Measurements from ENCODE around the gene ANAPC2.

ANAPC2 gene

GRCh38 chr9:137156567-137157375 is 31.6 kb downstream of the ANAPC2 start:
- intact Hi-C loops (cut with DNase I) = no loop called here
- peak in 5 of 10 donors; percentile 52 to 92 (median 68) for DNase-seq

DNA sequence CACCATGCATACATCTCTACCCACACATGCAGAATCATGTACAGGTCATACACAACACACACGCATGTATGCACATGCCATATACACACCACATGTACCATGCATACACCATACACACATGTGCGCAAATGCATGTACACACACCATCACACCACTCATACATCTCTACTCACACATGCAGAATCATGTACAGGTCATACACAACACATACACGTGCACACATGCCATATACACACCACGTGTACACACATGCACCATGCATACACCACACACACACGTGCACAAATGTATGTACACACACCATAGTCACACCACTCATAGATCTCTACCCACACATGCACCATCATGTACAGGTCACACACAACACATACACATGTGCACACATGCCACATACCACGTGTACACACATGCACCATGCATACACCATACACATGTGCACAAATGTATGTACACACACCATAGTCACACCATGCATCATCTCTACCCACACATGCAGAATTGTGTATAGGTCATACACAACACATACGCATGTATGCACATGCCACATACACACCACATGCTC is 35.4 kb downstream of the ANAPC2 start:
- intact Hi-C loops (cut with DNase I) = no loop called here

GRCh38 chr9:137150617-137151457 is 37.5 kb downstream of the ANAPC2 start:
- intact Hi-C loops (cut with DNase I) = no loop called here
- DNase-seq = peak in 1 of 10 donors; percentile 13

More for the DNA sequence above, 35.4 kb downstream of the ANAPC2 start:
- no peak for DNase-seq

GRCh38 chr9:137149942-137150616 is 38.3 kb downstream of the ANAPC2 start:
- DNase-seq = no peak
- intact Hi-C loops (cut with DNase I) = no loop called here

GRCh38 chr9:137149363-137149762 is 39.0 kb downstream of the ANAPC2 start:
- DNase-seq = no peak
- intact Hi-C loops (cut with DNase I) = no loop called here

GRCh38 chr9:137148661-137149060 is 39.7 kb downstream of the ANAPC2 start:
- intact Hi-C loops (cut with DNase I) = no loop called here
- no peak for DNase-seq

DNA sequence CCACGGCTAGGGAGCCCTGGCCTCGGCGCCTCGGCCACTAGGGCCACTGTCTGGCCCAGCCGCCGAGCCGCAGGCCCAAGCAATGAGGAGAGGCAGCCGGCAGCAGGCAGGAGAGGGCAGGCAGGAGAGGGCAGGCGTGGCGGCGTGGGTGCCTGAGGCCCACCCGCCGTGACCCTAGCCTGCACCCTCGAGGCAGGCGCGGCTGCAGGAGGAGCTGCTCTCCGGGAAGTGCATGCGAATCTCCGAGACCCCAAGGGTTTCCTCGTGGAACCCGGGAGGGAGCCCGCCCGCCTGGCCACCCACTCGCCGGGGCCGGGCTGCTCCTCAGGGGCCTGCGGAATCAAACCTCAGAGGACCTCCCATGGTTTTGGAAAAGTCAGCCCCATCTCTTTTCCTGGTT is 40.1 kb downstream of the ANAPC2 start:
- intact Hi-C loops (cut with DNase I) = no loop called here
- peak in 1 of 10 donors; percentile 54 for DNase-seq

DNA sequence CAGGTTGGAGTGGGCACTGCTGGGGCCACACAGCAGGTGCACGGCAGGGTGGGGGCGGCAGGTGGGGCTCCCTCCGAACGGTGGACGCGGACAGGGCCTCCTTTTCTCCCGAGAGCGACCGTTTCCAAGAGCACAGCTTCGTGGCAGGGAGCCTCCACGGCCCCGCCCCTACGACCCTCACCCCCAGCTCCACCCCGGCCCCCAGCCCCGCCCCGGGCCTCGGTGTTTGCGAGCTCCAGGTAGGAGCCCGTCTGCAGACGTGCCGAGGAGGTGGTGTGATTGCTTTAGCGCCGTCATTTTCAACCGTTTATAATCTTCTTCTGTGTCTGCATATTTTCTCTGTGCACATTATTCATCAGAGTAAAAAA is 40.6 kb downstream of the ANAPC2 start:
- intact Hi-C loops (cut with DNase I) = no loop called here
- no peak for DNase-seq

GRCh38 chr9:137147091-137147792 is 41.1 kb downstream of the ANAPC2 start:
- intact Hi-C loops (cut with DNase I) = no loop called here
- peak in 4 of 10 donors; percentile 11 to 68 (median 63) for DNase-seq

DNA sequence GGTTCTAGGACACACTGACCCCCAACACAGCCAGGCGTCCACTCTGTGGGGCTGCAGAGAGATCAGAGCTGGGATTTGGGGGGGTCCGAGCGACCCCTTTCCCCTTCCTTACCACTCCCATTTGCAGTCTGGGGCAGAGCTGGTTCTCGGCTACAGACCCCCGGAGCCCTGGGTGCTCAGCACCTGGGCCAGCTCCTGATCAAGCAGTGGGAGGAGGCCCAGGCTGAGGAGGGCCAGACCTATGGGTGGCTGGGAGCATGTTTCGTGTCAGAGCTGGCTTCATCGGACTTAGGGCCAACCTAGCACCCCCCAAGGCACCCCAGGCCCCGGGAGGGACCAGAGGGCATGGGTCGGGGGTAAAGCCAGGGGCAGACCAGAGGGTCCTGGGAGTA is 41.8 kb downstream of the ANAPC2 start:
- peak in 1 of 10 donors; percentile 31 for DNase-seq
- intact Hi-C loops (cut with DNase I) = no loop called here

DNA sequence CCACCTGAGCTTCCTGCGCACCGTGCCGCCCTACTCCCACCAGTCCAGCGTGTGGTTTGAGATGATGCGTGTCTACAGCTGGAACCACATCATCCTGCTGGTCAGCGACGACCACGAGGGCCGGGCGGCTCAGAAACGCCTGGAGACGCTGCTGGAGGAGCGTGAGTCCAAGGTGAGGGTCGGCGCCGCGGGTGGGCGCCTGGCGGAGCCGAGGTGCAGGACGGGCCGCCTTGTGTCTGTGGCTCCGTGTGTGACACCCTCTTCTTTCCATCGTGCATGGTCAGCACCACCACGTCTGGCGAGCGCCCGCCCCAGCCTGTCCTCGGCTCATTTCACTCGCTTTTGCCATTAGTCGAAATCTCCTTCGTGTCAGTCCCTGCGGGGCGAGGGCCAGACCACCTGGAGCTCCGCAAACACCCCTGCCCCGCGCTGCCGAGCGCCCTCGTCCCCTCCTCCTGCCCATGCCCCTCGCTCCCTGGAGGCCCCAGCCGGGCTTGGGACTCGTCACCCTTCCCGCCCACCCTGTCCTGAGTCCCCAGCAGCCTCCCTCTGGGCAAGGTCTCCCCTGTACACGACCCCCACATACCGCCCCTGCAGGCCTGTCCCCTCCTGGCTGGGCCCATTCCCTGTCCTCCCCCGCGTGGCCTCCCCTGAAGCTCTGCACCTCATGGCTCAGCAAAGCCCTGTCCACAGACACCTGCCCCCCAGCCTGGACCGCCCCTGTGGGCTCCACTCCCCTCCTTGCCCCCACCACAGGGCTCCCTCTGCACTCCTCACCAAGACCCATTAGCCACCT is 42.4 kb downstream of the ANAPC2 start:
- DNase-seq = peak in 1 of 10 donors; percentile 76
- intact Hi-C loops (cut with DNase I) = no loop called here

- intact Hi-C loops (cut with DNase I) = no loop called here
- peak in 1 of 10 donors; percentile 36 for DNase-seq
Observed at GRCh38 chr9:137143459-137143858, 44.9 kb downstream of the ANAPC2 start.

- intact Hi-C loops (cut with DNase I) = no loop called here
- peak in 1 of 10 donors; percentile 58 for DNase-seq
Observed at GRCh38 chr9:137141976-137142936, 46.1 kb downstream of the ANAPC2 start.

DNA sequence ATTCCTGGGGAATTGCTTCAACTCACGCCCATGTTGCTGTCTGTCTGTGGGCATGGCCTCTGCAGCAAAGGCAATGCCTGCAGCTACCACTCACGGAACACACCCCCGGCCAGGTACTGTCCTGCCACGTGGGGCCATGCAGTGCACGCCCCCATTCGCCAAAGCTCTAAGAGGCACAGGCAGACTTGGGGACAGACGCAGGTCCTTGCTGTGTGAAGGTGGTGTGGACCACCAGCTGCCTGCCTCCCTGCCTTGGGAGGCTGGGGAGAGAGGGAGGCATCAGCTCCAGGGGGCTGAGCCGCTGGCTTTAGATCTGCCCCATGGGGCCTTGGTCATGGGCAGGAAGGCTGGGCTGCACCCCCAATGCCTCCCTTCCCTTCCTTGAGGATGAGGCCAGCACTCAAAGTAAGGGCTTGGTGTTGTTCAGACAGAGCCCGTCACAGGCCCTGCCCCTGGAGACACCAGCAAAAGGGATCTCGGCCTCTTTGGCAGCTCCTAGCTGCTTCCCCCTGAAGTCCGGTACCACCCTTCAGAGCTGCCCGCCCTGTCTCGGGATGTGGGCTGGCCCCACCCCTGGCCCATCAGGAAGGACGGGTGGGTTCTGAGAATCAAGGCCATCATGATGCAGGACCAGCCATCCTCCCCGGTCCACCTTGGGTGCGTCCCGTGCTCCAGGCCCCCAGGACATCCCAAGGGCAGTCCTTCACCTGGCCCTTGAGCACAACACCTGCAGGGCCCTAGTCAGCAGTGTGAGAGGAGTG is 47.1 kb downstream of the ANAPC2 start:
- DNase-seq = peak in 1 of 10 donors; percentile 79

DNA sequence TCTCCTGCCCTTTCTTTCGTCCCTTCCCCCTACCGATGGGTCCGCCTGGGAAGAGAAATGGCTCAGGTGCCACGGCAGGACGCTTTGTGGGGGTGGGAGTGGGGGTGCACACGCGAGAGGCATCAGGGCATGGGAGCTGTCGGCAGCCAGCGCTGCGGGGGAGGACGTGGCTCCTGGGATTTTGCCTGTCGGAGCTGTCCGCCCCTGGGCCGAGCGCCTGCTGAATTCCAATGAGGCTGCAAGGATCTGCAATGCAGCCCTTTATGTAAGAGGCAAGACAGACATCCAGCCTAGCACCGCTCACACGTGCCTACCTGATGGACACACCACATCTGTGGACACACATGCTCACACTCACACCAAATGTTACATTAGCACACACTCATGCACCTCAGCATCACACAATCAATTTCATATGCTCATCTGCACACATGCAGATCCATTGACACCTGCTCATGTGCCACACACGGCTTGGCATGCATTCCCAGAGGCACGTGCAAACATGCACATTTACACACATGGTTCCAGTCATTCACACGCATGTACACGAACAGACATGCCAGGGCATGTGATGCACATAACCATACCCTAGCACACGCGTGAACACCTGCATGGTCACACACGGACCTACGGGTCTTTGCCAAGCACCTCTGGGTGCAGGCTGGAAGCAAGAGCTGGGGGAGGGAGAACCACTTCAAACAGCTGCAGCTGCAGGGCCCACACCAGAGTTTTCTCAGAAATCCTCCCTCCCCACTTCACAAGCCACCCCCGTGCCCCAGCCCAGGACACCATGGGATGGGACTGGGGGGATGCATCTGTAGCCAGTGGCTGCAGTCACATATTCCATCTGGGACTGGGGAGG is 48.0 kb downstream of the ANAPC2 start:
- peak in 8 of 10 donors; percentile 76 to 98 (median 86) for DNase-seq
- intact Hi-C loops (cut with DNase I) = no loop called here

More for the DNA sequence above, 47.1 kb downstream of the ANAPC2 start:
- intact Hi-C loops (cut with DNase I) = no loop called here

DNA sequence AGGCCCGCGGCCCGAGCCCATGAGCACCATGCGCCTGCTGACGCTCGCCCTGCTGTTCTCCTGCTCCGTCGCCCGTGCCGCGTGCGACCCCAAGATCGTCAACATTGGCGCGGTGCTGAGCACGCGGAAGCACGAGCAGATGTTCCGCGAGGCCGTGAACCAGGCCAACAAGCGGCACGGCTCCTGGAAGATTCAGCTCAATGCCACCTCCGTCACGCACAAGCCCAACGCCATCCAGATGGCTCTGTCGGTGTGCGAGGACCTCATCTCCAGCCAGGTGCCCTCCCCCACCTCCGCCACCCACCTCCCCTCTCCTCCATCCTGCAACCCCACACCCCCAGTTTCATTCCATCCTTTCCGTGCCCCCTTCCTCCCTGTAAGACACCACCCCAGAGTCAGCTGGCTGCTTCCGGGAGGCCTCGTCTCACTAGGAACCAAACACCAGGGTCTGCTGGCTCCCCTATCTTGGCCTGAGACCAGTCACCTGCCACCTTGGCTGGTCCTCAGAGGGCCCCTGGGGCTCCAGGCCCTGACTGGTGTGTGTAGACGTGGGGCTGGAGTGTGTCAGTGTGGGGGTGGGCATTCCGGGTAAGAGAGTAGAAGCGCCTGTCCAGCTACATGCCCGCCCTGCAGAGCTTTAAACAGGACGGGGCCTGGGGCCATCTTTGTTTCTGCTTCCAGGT is 48.8 kb downstream of the ANAPC2 start:
- intact Hi-C loops (cut with DNase I) = no loop called here
- peak in 1 of 10 donors; percentile 64 for DNase-seq

All from posterior cingulate gyrus (tissue), 11 donors.